Peyer's patch (tissue), 4 donors: Measurements from ENCODE around the gene CHCHD3. TPM values are rescaled to one million over a fixed set of nuclear protein-coding genes. Genes with fewer than 3 reads are reported as not detected.

Source experiments
- DNase-seq, 3 donors: peaks; one replicate each; pipeline ENCODE4 v3.0.0-alpha.2; 2017 to 2019
- H3K27ac ChIP-seq, 4 donors: fragments of 200-600 bp; sonication (generic); one replicate each; pipeline ENCODE4 v1.5.1; 2016 to 2019
- H3K27me3 ChIP-seq, 2 donors: fragments of 200-600 bp; sonication (generic); one replicate each; pipeline ENCODE4 v1.5.1; 2019
- H3K36me3 ChIP-seq, 3 donors: fragments of 200-600 bp; sonication (generic); one replicate each; pipeline ENCODE4 v1.5.1; 2016 to 2019
- H3K4me1 ChIP-seq, 4 donors: fragments of 200-600 bp; sonication (generic); one replicate each; pipeline ENCODE4 v1.5.1; 2016 to 2019
- H3K4me3 ChIP-seq, 4 donors: fragments of 200-600 bp; sonication (generic); 1 replicate in 3 of 4; 2 replicates in 1 of 4; pipeline ENCODE4 v1.5.1; 2016 to 2019; ENCODE audit warnings: mild to moderate bottlenecking in 1 of 4
- H3K9me3 ChIP-seq, 4 donors: fragments of 200-600 bp; sonication (generic); one replicate each; pipeline ENCODE4 v1.5.1; 2016 to 2019; ENCODE audit warnings: mild to moderate bottlenecking in 1 of 4
- CTCF ChIP-seq, 6 experiments: fragments of 450-650 bp in 4 of 6; fragments of 200-600 bp in 2 of 6; sonication (generic) in 1 of 6; IDR thresholded peaks; one replicate each; pipeline ENCODE4 v1.5.1; 2017 to 2019; ENCODE audit warnings: antibody characterized with exemption in 6 of 6, mild to moderate bottlenecking in 3 of 6, moderate library complexity in 1 of 6
- POLR2A ChIP-seq, 2 donors: fragments of 450-650 bp; IDR thresholded peaks; one replicate each; pipeline ENCODE4 v1.5.1; 2017; ENCODE audit warnings: antibody characterized with exemption in 2 of 2, mild to moderate bottlenecking in 2 of 2, moderate library complexity in 2 of 2
- total RNA-seq, 4 donors: library from RNA; depleted of rRNA; stranded (reverse); fragments of >200 nt; gene quantifications; one replicate each; pipeline ENCODE4 v1.1.0, GENCODE V29; 2016

CHCHD3 gene
- total RNA-seq, 4 donors from 2014 or later, result 53.9 to 114 (median 84.0) TPM

- no peak for TF ChIP-seq CTCF (IDR thresholded peaks at IDR 0.05)
- TF ChIP-seq POLR2A (IDR thresholded peaks at IDR 0.05), result no peak
- no peaks in the 10 kb centered on the region for H3K4me1 ChIP-seq
- no peak overlapping the region for H3K4me3 ChIP-seq
- H3K27me3 ChIP-seq, result no peaks in the 10 kb centered on the region
- H3K36me3 ChIP-seq, result no peaks in the 10 kb centered on the region
- DNase-seq, result no peak
- H3K27ac ChIP-seq, result no peak overlapping the region
- no peaks in the 10 kb centered on the region for H3K9me3 ChIP-seq
Measured at GRCh38 chr7:133119067-133119466, 37.2 kb upstream of the CHCHD3 start.

GRCh38 chr7:133118261-133118660, 36.4 kb upstream of the CHCHD3 start:
- Histone ChIP-seq H3K27me3 (no peaks in the 10 kb centered on the region), H3K27ac (no peak overlapping the region), H3K4me1 (no peaks in the 10 kb centered on the region), H3K9me3 (no peaks in the 10 kb centered on the region), H3K36me3 (no peaks in the 10 kb centered on the region), H3K4me3 (no peak overlapping the region)
- TF ChIP-seq POLR2A (IDR thresholded peaks at IDR 0.05) (no peak), CTCF (IDR thresholded peaks at IDR 0.05) (no peak)
- no peak for DNase-seq

GRCh38 chr7:133117452-133117851, 35.6 kb upstream of the CHCHD3 start:
- Histone ChIP-seq H3K9me3 (no peaks in the 10 kb centered on the region), H3K27ac (no peak overlapping the region), H3K36me3 (no peaks in the 10 kb centered on the region), H3K4me1 (no peaks in the 10 kb centered on the region), H3K27me3 (no peaks in the 10 kb centered on the region), H3K4me3 (no peak overlapping the region)
- DNase-seq, result no peak
- TF ChIP-seq POLR2A (IDR thresholded peaks at IDR 0.05) (no peak), CTCF (IDR thresholded peaks at IDR 0.05) (no peak)

- Histone ChIP-seq H3K9me3 (no peaks in the 10 kb centered on the region), H3K27ac (no peak overlapping the region), H3K36me3 (no peaks in the 10 kb centered on the region), H3K27me3 (no peaks in the 10 kb centered on the region), H3K4me1 (no peaks in the 10 kb centered on the region), H3K4me3 (no peak overlapping the region)
- no peak for TF ChIP-seq POLR2A (IDR thresholded peaks at IDR 0.05)
- no peak for DNase-seq
Measured at GRCh38 chr7:133115596-133115995, 33.7 kb upstream of the CHCHD3 start.

- Histone ChIP-seq H3K27me3 (no peaks in the 10 kb centered on the region), H3K27ac (no peak overlapping the region), H3K36me3 (no peaks in the 10 kb centered on the region), H3K4me1 (no peaks in the 10 kb centered on the region), H3K4me3 (no peak overlapping the region), H3K9me3 (no peaks in the 10 kb centered on the region)
- TF ChIP-seq POLR2A (IDR thresholded peaks at IDR 0.05), result no peak
- no peak for TF ChIP-seq CTCF (IDR thresholded peaks at IDR 0.05)
- DNase-seq, result no peak
Measured at GRCh38 chr7:133114519-133114918, 32.6 kb upstream of the CHCHD3 start.

- H3K27me3 ChIP-seq, result no peaks in the 10 kb centered on the region
- H3K27ac ChIP-seq, result no peak overlapping the region
- DNase-seq, result no peak
- TF ChIP-seq POLR2A (IDR thresholded peaks at IDR 0.05) (no peak), CTCF (IDR thresholded peaks at IDR 0.05) (no peak)
- H3K9me3 ChIP-seq, result peaks cover 0 to 3% (median 0%) of the 10 kb centered on the region in 4 donors
- no peak overlapping the region for H3K4me3 ChIP-seq
- H3K4me1 ChIP-seq, result no peaks in the 10 kb centered on the region
- no peaks in the 10 kb centered on the region for H3K36me3 ChIP-seq
Measured at GRCh38 chr7:133112976-133113375, 31.1 kb upstream of the CHCHD3 start.
